ENCODE measurements around the gene KIFC3.

KIFC3 gene

DNA sequence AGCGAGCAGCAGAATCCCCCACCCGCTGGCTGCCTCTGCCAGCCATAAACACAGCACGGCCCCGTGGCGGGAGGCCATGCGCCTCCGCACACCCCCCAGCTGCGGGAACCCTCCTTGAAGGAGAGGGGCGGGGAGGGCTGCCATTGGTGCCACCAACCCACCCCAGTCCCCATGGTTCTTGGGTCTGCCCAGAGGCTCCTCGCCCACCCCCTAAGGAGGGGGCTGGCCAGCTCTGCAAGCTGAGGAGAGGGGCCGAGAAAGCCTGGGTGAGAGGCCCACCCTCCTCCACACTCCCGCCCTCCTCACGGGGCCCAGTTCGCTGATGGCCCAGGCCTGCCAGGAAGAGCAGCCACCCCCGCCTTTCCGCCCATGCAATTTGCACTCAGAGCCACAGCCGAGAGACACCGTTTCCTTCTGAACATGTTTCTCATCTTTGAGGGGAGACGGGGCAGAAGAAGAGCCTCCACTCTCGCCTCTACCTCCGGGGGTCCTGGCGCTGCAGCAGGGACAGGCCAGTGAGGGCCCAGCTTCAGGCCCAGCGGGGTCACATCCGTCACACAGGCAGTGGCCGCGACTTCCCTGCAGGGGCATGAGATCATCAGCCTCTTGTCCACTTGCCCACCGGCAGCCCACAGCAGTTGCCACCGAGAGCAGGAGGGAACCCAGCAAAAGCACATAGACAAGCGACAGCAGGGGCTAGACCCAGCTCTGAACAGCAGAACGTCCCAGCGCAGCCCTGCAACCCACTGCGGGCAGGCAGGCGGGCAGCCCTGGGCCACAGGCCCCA is 43.8 kb downstream of the KIFC3 start:
- Histone ChIP-seq H3F3A (ENCODE audit: insufficient read depth, low read length) (no peaks in the 10 kb centered on the region), H3K9me3 (replicated peaks; ENCODE audit: insufficient read depth, low read length) (no peaks in the 10 kb centered on the region), H3K79me2 (ENCODE audit: low read length) (no peaks in the 10 kb centered on the region), H3K36me3 (replicated peaks; ENCODE audit: insufficient read depth, low read length) (no peaks in the 10 kb centered on the region), H2AFZ (ENCODE audit: low read length) (no peak overlapping the region), H3K9me2 (replicated peaks; ENCODE audit: insufficient read depth, low read length) (no peaks in the 10 kb centered on the region), H4K20me1 (ENCODE audit: insufficient read depth, low read length) (no peaks in the 10 kb centered on the region), H3K4me2 (ENCODE audit: low read depth, low read length) (no peak overlapping the region), H3K27me3 (replicated peaks; ENCODE audit: insufficient read depth, low read length) (no peaks in the 10 kb centered on the region), H3K4me3 (ENCODE audit: low read length) (no peak overlapping the region), H3K27ac (ENCODE audit: low read length) (no peak overlapping the region), H3K4me1 (ENCODE audit: low read length) (no peaks in the 10 kb centered on the region), H3K9ac (ENCODE audit: low read length) (no peak overlapping the region)
- no peak for TF ChIP-seq EZH2 (optimal IDR thresholded peaks at IDR 0.05; ENCODE audit: low read depth, low read length)
- TF ChIP-seq, protein P1, sequence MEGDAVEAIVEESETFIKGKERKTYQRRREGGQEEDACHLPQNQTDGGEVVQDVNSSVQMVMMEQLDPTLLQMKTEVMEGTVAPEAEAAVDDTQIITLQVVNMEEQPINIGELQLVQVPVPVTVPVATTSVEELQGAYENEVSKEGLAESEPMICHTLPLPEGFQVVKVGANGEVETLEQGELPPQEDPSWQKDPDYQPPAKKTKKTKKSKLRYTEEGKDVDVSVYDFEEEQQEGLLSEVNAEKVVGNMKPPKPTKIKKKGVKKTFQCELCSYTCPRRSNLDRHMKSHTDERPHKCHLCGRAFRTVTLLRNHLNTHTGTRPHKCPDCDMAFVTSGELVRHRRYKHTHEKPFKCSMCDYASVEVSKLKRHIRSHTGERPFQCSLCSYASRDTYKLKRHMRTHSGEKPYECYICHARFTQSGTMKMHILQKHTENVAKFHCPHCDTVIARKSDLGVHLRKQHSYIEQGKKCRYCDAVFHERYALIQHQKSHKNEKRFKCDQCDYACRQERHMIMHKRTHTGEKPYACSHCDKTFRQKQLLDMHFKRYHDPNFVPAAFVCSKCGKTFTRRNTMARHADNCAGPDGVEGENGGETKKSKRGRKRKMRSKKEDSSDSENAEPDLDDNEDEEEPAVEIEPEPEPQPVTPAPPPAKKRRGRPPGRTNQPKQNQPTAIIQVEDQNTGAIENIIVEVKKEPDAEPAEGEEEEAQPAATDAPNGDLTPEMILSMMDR (IDR thresholded peaks at IDR 0.05; ENCODE audit: low read length) = no peak
- TF ChIP-seq EZH2phosphoT487 (IDR thresholded peaks at IDR 0.05; ENCODE audit: low read length) = no peak
- no peak for DNase-seq

DNA sequence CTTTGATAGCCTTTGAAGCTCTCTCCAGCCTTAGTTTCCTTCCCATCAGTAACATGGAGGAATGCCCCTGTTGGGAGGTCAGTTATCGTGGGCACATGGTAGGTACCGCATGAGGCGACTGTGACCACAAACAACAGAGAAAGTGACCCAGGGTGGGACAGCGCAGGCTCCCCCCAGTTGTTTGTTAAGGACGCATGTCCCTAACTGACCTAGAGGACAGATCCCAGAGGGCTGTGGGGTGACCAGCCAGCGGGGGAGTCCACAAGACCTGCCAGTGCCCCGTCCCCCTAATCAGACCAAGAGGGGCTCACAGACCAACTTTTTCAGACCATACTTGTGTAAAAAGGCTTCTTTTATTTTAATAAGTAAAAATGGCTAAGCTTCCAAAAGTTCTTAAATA is 44.4 kb downstream of the KIFC3 start:
- no peak for TF ChIP-seq EZH2 (optimal IDR thresholded peaks at IDR 0.05; ENCODE audit: low read depth, low read length)
- TF ChIP-seq, protein P1 (IDR thresholded peaks at IDR 0.05; ENCODE audit: low read length) = no peak
- no peak for TF ChIP-seq EZH2phosphoT487 (IDR thresholded peaks at IDR 0.05; ENCODE audit: low read length)
- H3K79me2 ChIP-seq (ENCODE audit: low read length) = no peaks in the 10 kb centered on the region
- H3K9me3 ChIP-seq (replicated peaks; ENCODE audit: insufficient read depth, low read length) = no peaks in the 10 kb centered on the region
- H3K36me3 ChIP-seq (replicated peaks; ENCODE audit: insufficient read depth, low read length) = no peaks in the 10 kb centered on the region
- no peak overlapping the region for H3K4me3 ChIP-seq (ENCODE audit: low read length)
- H4K20me1 ChIP-seq (ENCODE audit: insufficient read depth, low read length) = no peaks in the 10 kb centered on the region
- H3K27me3 ChIP-seq (replicated peaks; ENCODE audit: insufficient read depth, low read length) = no peaks in the 10 kb centered on the region
- H2AFZ ChIP-seq (ENCODE audit: low read length) = no peak overlapping the region
- H3K4me1 ChIP-seq (ENCODE audit: low read length) = no peaks in the 10 kb centered on the region
- no peak overlapping the region for H3K4me2 ChIP-seq (ENCODE audit: low read depth, low read length)
- no peak for DNase-seq
- no peak overlapping the region for H3K27ac ChIP-seq (ENCODE audit: low read length)
- H3K9ac ChIP-seq (ENCODE audit: low read length) = no peak overlapping the region
- H3K9me2 ChIP-seq (replicated peaks; ENCODE audit: insufficient read depth, low read length) = no peaks in the 10 kb centered on the region
- H3F3A ChIP-seq (ENCODE audit: insufficient read depth, low read length) = no peaks in the 10 kb centered on the region

DNA sequence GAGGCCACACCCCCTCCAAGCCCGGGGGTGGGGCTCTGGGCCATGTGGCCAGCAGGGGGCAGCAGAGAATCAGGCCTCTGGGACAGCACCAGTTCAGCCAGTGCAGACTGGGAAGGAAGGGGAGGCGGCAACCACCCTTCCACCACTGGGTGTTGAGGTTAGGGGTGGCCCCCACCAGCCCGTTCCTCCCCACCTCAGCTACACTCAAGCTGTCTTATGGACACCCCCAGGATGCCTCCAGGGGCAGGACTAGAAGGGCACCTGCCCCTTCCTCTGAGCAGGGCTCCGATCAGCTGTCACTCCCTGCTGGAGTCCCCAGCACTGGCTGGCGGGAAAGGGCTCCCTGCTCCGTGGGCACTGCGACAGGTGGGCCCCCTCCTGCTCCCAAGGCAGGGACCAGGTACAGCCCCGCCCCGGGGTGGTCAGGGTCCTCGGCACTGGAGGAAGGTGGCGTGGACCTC is 44.9 kb downstream of the KIFC3 start:
- Histone ChIP-seq H4K20me1 (ENCODE audit: insufficient read depth, low read length) (no peaks in the 10 kb centered on the region), H3K9me3 (replicated peaks; ENCODE audit: insufficient read depth, low read length) (no peaks in the 10 kb centered on the region), H3K27me3 (replicated peaks; ENCODE audit: insufficient read depth, low read length) (no peaks in the 10 kb centered on the region), H3K79me2 (ENCODE audit: low read length) (no peaks in the 10 kb centered on the region), H3K4me2 (ENCODE audit: low read depth, low read length) (no peak overlapping the region), H3K27ac (ENCODE audit: low read length) (no peak overlapping the region), H3F3A (ENCODE audit: insufficient read depth, low read length) (no peaks in the 10 kb centered on the region), H3K36me3 (replicated peaks; ENCODE audit: insufficient read depth, low read length) (no peaks in the 10 kb centered on the region), H3K4me1 (ENCODE audit: low read length) (no peaks in the 10 kb centered on the region), H2AFZ (ENCODE audit: low read length) (no peak overlapping the region), H3K4me3 (ENCODE audit: low read length) (no peak overlapping the region), H3K9me2 (replicated peaks; ENCODE audit: insufficient read depth, low read length) (no peaks in the 10 kb centered on the region), H3K9ac (ENCODE audit: low read length) (no peak overlapping the region)
- DNase-seq = peak; percentile 84
- no peak for TF ChIP-seq EZH2 (optimal IDR thresholded peaks at IDR 0.05; ENCODE audit: low read depth, low read length)
- TF ChIP-seq, protein P1 (IDR thresholded peaks at IDR 0.05; ENCODE audit: low read length) = peak; percentile 95
